HepG2 (cell line): ENCODE measurements around the gene CTRL. TPM values are rescaled to one million over a fixed set of nuclear protein-coding genes. Genes with fewer than 3 reads are reported as not detected.

Experiments used
- EHMT2 ChIP-seq: fragments of 200-600 bp; sonication (generic); IDR thresholded peaks from 2 replicates; pipeline ENCODE4 v1.7.0; 2017; ENCODE audit warnings: antibody characterized with exemption, low read depth, low read length, borderline replicate concordance
- FOSL1 ChIP-seq: sonication (generic); formaldehyde crosslinking; IDR thresholded peaks from 2 replicates; pipeline ENCODE4 v1.9.0; 2021; ENCODE audit warnings: missing genetic modification reagents, borderline replicate concordance
- GATAD1 ChIP-seq: IDR thresholded peaks from 2 replicates; pipeline ENCODE4 v1.6.1; 2016; ENCODE audit warnings: missing genetic modification reagents, missing compliant biosample characterization
- HOXA7 ChIP-seq: sonication (generic); formaldehyde crosslinking; IDR thresholded peaks from 2 replicates; pipeline ENCODE4 v1.8.1; 2022; ENCODE audit warnings: mild to moderate bottlenecking, missing genetic modification reagents, moderate library complexity
- IRX3 ChIP-seq: sonication (generic); formaldehyde crosslinking; IDR thresholded peaks from 2 replicates; pipeline ENCODE4 v1.8.1; 2023; ENCODE audit warnings: mild to moderate bottlenecking, low read depth, missing genetic modification reagents, borderline replicate concordance
- KAT2B ChIP-seq: fragments of 150-350 bp; IDR thresholded peaks from 2 replicates; pipeline ENCODE4 v1.6.1; 2014; ENCODE audit warnings: low read depth, low read length, borderline replicate concordance
- NFE2L1 ChIP-seq: sonication (generic); formaldehyde crosslinking; IDR thresholded peaks from 2 replicates; pipeline ENCODE4 v1.4.0; 2020; ENCODE audit warnings: missing genetic modification reagents, mild to moderate bottlenecking, borderline replicate concordance
- NFE2L2 ChIP-seq: fragments of 150-350 bp; IDR thresholded peaks from 2 replicates; pipeline ENCODE4 v1.6.1; 2014; ENCODE audit warnings: low read length
- NR3C1 ChIP-seq: sonication (generic); formaldehyde crosslinking; IDR thresholded peaks from 2 replicates; pipeline ENCODE4 v1.4.0; 2020; ENCODE audit warnings: missing genetic modification reagents
- PCBP2 ChIP-seq: fragments of 200-400 bp; formaldehyde crosslinking; optimal IDR thresholded peaks from 2 replicates; pipeline ENCODE3; 2018; ENCODE audit warnings: low read length, low read depth; ENCODE audit not compliant: poor library complexity, severe bottlenecking
- REXO4 ChIP-seq: sonication (generic); formaldehyde crosslinking; IDR thresholded peaks from 2 replicates; pipeline ENCODE4 v1.8.0; 2022; ENCODE audit warnings: missing genetic modification reagents, mild to moderate bottlenecking, borderline replicate concordance
- SRSF9 ChIP-seq: fragments of 200-400 bp; formaldehyde crosslinking; IDR thresholded peaks from 2 replicates; pipeline ENCODE4 v1.6.1; 2018; ENCODE audit warnings: borderline replicate concordance, mild to moderate bottlenecking, low read depth, low read length; ENCODE audit not compliant: insufficient read depth, poor library complexity, severe bottlenecking
- ZFP62 ChIP-seq: sonication (generic); formaldehyde crosslinking; IDR thresholded peaks from 2 replicates; pipeline ENCODE4 v1.4.0; 2020; ENCODE audit warnings: missing genetic modification reagents
- ZNF260 ChIP-seq: sonication (generic); formaldehyde crosslinking; IDR thresholded peaks from 2 replicates; pipeline ENCODE4 v1.4.0; 2020; ENCODE audit warnings: missing genetic modification reagents, low read depth, mild to moderate bottlenecking, borderline replicate concordance
- ZNF431 ChIP-seq: sonication (generic); formaldehyde crosslinking; IDR thresholded peaks from 2 replicates; pipeline ENCODE4 v1.9.0; 2022; ENCODE audit warnings: missing genetic modification reagents, low read depth, mild to moderate bottlenecking, borderline replicate concordance
- ZNF773 ChIP-seq: sonication (generic); formaldehyde crosslinking; IDR thresholded peaks from 2 replicates; pipeline ENCODE4 v1.4.0; 2020; ENCODE audit warnings: missing genetic modification reagents, borderline replicate concordance
- polyA plus RNA-seq, 8 experiments: library from polyadenylated mRNA; depleted of rRNA in 3 of 8; stranded (reverse) in 7 of 8; unstranded in 1 of 8; fragments of >200 nt; fragmentation: Illumina TruSeq in 4 of 8; extraction: Trizol in 4 of 8; gene quantifications; 2 replicates each; pipeline versions ENCODE4 v1.2.1 to v1.2.3, GENCODE V29; 2011 to 2016; ENCODE audit warnings: low read depth in 4 of 8, missing spikeins in 1 of 8, mixed read lengths in 1 of 8; ENCODE audit not compliant: insufficient read depth in 1 of 8
- total RNA-seq, 5 experiments: library from RNA; depleted of rRNA; stranded (reverse); fragments of >200 nt; fragmentation: Illumina TruSeq; extraction: Trizol; gene quantifications; 2 replicates each; pipeline ENCODE4 v1.2.3, GENCODE V29; 2016; ENCODE audit warnings: low read depth in 1 of 5
- TF ChIP-seq, protein P1 (sequence below): sonication (generic); formaldehyde crosslinking; IDR thresholded peaks from 2 replicates; pipeline ENCODE4 v1.9.0; 2022; ENCODE audit warnings: low read depth, missing genetic modification reagents
- TF ChIP-seq, protein P2 (sequence below): sonication (generic); formaldehyde crosslinking; IDR thresholded peaks from 2 replicates; pipeline ENCODE4 v1.4.0; 2020; ENCODE audit warnings: mild to moderate bottlenecking, low read depth, missing genetic modification reagents
- TF ChIP-seq, protein P3 (sequence below): fragments of 450-650 bp; IDR thresholded peaks from 2 replicates; pipeline ENCODE4 v1.6.1; 2017; ENCODE audit warnings: mild to moderate bottlenecking
- TF ChIP-seq, protein P4 (sequence below): sonication (generic); formaldehyde crosslinking; IDR thresholded peaks from 2 replicates; pipeline ENCODE4 v1.5.0; 2020; ENCODE audit warnings: mild to moderate bottlenecking, missing genetic modification reagents

CTRL gene
- total and polyA plus RNA-seq, 2 of the 13 experiments (the other 11 are each of a cell fraction or from before 2014, with no cell fraction given), result 1.9 to 2.7 TPM

DNA sequence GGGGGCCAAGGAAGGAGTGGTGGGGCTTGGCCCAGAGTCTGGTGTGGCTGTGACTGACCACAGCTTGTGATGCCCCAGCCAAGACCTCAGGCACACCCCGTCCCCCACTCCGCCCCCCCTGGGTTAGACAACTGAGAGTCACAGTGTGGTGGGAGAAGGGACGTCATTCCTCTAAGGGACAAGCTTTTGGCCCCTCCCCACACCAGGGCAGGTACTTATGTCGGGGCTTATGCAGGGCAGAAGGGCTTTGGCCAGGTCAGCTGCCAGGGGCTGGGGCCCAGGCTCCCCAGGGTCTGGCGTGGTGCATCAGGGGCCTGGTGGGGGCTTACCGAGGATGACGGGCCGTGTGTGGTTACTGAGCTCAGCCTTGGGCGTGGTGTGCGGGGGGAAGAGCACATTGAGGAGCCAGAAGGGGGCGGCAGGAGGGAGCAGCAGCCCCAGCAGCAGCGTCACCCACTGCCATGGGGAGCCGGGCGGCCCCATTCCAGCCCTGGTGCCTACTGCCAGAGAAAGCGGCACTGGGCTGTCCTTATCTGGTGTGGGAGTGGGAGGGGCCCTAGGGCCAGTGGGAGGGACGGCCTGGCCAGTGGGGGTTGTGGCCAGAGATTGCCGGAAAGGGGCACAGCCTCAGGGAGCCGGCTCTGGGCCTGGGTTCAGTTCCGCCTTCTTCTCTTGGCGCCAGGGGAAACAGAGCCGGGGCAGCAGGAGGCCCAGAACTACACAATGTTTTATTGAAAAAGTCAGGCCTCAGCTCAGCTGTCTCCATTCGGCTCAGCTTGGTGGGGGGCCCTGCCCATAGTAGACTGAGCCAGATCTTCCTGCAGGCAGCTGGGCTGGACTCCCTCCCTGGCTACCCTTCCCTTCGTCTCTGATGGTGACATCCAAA, 12.2 kb upstream of the CTRL start, which contains the start of gene LCAT (continued):
- TF ChIP-seq SRSF9, result no peak
- TF ChIP-seq ZNF773, result no peak
- TF ChIP-seq, protein P1, sequence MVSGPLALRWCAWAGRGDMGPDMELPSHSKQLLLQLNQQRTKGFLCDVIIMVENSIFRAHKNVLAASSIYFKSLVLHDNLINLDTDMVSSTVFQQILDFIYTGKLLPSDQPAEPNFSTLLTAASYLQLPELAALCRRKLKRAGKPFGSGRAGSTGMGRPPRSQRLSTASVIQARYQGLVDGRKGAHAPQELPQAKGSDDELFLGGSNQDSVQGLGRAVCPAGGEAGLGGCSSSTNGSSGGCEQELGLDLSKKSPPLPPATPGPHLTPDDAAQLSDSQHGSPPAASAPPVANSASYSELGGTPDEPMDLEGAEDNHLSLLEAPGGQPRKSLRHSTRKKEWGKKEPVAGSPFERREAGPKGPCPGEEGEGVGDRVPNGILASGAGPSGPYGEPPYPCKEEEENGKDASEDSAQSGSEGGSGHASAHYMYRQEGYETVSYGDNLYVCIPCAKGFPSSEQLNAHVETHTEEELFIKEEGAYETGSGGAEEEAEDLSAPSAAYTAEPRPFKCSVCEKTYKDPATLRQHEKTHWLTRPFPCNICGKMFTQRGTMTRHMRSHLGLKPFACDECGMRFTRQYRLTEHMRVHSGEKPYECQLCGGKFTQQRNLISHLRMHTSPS (CRISPR knock-in tag), result peak; percentile 51
- no peak for TF ChIP-seq IRX3 (CRISPR knock-in tag)
- TF ChIP-seq ZNF260 (CRISPR knock-in tag), result no peak
- no peak for TF ChIP-seq NR3C1 (CRISPR knock-in tag)
- TF ChIP-seq, protein P2, sequence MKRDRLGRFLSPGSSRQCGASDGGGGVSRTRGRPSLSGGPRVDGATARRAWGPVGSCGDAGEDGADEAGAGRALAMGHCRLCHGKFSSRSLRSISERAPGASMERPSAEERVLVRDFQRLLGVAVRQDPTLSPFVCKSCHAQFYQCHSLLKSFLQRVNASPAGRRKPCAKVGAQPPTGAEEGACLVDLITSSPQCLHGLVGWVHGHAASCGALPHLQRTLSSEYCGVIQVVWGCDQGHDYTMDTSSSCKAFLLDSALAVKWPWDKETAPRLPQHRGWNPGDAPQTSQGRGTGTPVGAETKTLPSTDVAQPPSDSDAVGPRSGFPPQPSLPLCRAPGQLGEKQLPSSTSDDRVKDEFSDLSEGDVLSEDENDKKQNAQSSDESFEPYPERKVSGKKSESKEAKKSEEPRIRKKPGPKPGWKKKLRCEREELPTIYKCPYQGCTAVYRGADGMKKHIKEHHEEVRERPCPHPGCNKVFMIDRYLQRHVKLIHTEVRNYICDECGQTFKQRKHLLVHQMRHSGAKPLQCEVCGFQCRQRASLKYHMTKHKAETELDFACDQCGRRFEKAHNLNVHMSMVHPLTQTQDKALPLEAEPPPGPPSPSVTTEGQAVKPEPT (CRISPR knock-in tag), result no peak
- TF ChIP-seq GATAD1 (CRISPR knock-in tag), result peak; percentile 40; the same call in 1 of the 2 replicates
- TF ChIP-seq, protein P3, sequence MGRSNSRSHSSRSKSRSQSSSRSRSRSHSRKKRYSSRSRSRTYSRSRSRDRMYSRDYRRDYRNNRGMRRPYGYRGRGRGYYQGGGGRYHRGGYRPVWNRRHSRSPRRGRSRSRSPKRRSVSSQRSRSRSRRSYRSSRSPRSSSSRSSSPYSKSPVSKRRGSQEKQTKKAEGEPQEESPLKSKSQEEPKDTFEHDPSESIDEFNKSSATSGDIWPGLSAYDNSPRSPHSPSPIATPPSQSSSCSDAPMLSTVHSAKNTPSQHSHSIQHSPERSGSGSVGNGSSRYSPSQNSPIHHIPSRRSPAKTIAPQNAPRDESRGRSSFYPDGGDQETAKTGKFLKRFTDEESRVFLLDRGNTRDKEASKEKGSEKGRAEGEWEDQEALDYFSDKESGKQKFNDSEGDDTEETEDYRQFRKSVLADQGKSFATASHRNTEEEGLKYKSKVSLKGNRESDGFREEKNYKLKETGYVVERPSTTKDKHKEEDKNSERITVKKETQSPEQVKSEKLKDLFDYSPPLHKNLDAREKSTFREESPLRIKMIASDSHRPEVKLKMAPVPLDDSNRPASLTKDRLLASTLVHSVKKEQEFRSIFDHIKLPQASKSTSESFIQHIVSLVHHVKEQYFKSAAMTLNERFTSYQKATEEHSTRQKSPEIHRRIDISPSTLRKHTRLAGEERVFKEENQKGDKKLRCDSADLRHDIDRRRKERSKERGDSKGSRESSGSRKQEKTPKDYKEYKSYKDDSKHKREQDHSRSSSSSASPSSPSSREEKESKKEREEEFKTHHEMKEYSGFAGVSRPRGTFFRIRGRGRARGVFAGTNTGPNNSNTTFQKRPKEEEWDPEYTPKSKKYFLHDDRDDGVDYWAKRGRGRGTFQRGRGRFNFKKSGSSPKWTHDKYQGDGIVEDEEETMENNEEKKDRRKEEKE, result no peak
- no peak for TF ChIP-seq KAT2B
- TF ChIP-seq PCBP2, result no peak
- no peak for TF ChIP-seq NFE2L2
- TF ChIP-seq EHMT2, result no peak
- TF ChIP-seq, protein P4, sequence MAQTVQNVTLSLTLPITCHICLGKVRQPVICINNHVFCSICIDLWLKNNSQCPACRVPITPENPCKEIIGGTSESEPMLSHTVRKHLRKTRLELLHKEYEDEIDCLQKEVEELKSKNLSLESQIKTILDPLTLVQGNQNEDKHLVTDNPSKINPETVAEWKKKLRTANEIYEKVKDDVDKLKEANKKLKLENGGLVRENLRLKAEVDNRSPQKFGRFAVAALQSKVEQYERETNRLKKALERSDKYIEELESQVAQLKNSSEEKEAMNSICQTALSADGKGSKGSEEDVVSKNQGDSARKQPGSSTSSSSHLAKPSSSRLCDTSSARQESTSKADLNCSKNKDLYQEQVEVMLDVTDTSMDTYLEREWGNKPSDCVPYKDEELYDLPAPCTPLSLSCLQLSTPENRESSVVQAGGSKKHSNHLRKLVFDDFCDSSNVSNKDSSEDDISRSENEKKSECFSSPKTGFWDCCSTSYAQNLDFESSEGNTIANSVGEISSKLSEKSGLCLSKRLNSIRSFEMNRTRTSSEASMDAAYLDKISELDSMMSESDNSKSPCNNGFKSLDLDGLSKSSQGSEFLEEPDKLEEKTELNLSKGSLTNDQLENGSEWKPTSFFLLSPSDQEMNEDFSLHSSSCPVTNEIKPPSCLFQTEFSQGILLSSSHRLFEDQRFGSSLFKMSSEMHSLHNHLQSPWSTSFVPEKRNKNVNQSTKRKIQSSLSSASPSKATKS (CRISPR knock-in tag), result no peak
- no peak for TF ChIP-seq FOSL1 (CRISPR knock-in tag)
- no peak for TF ChIP-seq NFE2L1
- no peak for TF ChIP-seq ZFP62 (CRISPR knock-in tag)
- no peak for TF ChIP-seq HOXA7 (CRISPR knock-in tag)
- TF ChIP-seq ZNF431 (CRISPR knock-in tag), result no peak
- TF ChIP-seq REXO4 (CRISPR knock-in tag), result peak; percentile 64; the same call in 1 of the 2 replicates
